A673 (cell line): ENCODE results near the gene DDX54.

Source experiments
- CTCF ChIP-seq: fragments of 300-800, 200-600 bp; sonication (generic); conservative IDR thresholded peaks from 2 replicates; pipeline ENCODE4 v1.5.1; 2017; ENCODE audit warnings: low read depth, mild to moderate bottlenecking, antibody characterized with exemption, low read length, moderate library complexity, mixed read lengths
- EZH2 ChIP-seq: fragments of 200-600 bp; sonication (generic); IDR thresholded peaks from 2 replicates; pipeline ENCODE4 v1.6.1; 2017; ENCODE audit warnings: borderline replicate concordance, low read depth, mild to moderate bottlenecking, mixed read lengths, antibody characterized with exemption, low read length; ENCODE audit not compliant: poor library complexity, severe bottlenecking

- TF ChIP-seq EZH2 = no peak
- TF ChIP-seq CTCF = no peak
Measured at GRCh38 chr12:113173081-113173698, 12.1 kb downstream of the DDX54 start.
